Upper lobe of left lung (tissue), 6 donors: ENCODE measurements around the gene PDE6A. TPM values are rescaled to one million over a fixed set of nuclear protein-coding genes. Genes with fewer than 3 reads are reported as not detected.
"Not testable (repeated sequence)": the region's sequence is repeated elsewhere in the genome, so short reads cannot be mapped to it uniquely, and the experiment has no call there.

Source experiments
- ATAC-seq, 2 donors: fragments of 200-7000 bp; cut with Tn5 transposase; one replicate each; pipeline ENCODE4 v1.9.1; 2022; ENCODE audit warnings: mild to moderate bottlenecking in 2 of 2, moderate library complexity in 2 of 2; ENCODE audit not compliant: low FRiP score in 2 of 2
- DNase-seq, 2 donors: peaks; one replicate each; pipeline ENCODE4 v3.0.0-alpha.2; 2019 to 2020
- H3K27ac ChIP-seq, 4 donors: fragments of 200-600 bp; sonication (generic); one replicate each; pipeline ENCODE4 v1.5.1; 2016 to 2019
- H3K27me3 ChIP-seq, 4 donors: fragments of 200-600 bp; sonication (generic); one replicate each; pipeline ENCODE4 v1.5.1; 2017 to 2019
- H3K36me3 ChIP-seq, 4 donors: fragments of 200-600 bp; sonication (generic); one replicate each; pipeline ENCODE4 v1.5.1; 2016 to 2019
- H3K4me1 ChIP-seq, 4 donors: fragments of 200-600 bp; sonication (generic); one replicate each; pipeline ENCODE4 v1.5.1; 2018 to 2019
- H3K4me3 ChIP-seq, 4 donors: fragments of 200-600 bp; sonication (generic); one replicate each; pipeline ENCODE4 v1.5.1; 2017 to 2019; ENCODE audit warnings: mild to moderate bottlenecking in 2 of 4, moderate library complexity in 1 of 4
- H3K9me3 ChIP-seq, 4 donors: fragments of 200-600 bp; sonication (generic); one replicate each; pipeline ENCODE4 v1.5.1; 2018 to 2019
- EP300 ChIP-seq, 4 donors: sonication (generic); formaldehyde crosslinking; IDR thresholded peaks; one replicate each; pipeline ENCODE4 v1.5.1; 2017; ENCODE audit warnings: antibody characterized with exemption in 4 of 4, control low read depth in 2 of 4
- POLR2A ChIP-seq, 4 donors: fragments of 450-650 bp; IDR thresholded peaks; one replicate each; pipeline ENCODE4 v1.5.1; 2016 to 2017; ENCODE audit warnings: antibody characterized with exemption in 4 of 4, mild to moderate bottlenecking in 2 of 4
- POLR2AphosphoS5 ChIP-seq, 2 donors: sonication (generic); formaldehyde crosslinking; IDR thresholded peaks; one replicate each; pipeline ENCODE4 v1.5.1; 2017; ENCODE audit warnings: antibody characterized with exemption in 2 of 2
- WGBS, 2 donors: methylation state at CpG; one replicate each; pipeline ENCODE4 v1.1.5; 2017 to 2018; 5-methylcytosine and 5-hydroxymethylcytosine counted together
- total RNA-seq, 6 donors: library from RNA; depleted of rRNA in 4 of 6; stranded (reverse); fragments of >200 nt in 4 of 6; gene quantifications; one replicate each; pipeline versions ENCODE4 v1.1.0 to v1.2.1, GENCODE V29; 2016 to 2021
- TF ChIP-seq, protein P1 (sequence below), 6 experiments: fragments of 450-650 bp in 4 of 6; fragments of 200-600 bp in 2 of 6; sonication (generic) in 2 of 6; IDR thresholded peaks; one replicate each; pipeline ENCODE4 v1.5.1; 2016 to 2019; ENCODE audit warnings: antibody characterized with exemption in 6 of 6
- donor health status: DM: no; HTN: no; CAD: no; lungs with moderate emphysema.
- donor health status: DM: no; HTN: yes; CAD: no; lungs with severe emphysema.

Gene PDE6A
- total RNA-seq, 6 donors from 2014 or later = not detected

DNA sequence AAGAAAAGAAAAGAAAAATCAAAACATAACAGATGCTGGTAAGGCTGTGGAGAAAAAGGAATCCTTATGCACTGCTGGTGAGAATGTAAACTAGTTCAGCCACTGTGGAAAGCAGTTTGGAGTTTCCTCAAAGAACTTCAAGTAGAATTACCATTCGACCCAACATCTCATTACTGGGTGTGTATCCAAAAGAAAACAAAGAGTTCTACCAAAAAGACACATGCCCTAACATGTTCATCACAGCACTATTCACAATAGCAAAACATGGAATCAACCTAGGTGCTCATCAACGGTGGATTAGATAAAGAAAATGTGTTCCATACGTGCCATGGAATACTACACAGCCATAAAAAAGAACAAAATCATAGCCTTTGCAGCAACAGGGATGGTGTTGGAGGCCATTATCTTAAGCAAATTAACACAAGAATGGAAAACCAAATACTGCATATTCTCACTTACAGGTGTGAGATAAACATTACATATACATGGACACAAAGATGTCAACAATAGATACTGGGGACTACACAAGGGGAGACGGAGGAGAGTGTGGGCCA is 63.4 kb downstream of the PDE6A start:
- Histone ChIP-seq H3K4me3 (no peak overlapping the region), H3K27me3 (no peaks in the 10 kb centered on the region), H3K4me1 (peaks cover 0 to 5% (median 2%) of the 10 kb centered on the region in 4 donors), H3K36me3 (no peaks in the 10 kb centered on the region), H3K27ac (no peak overlapping the region), H3K9me3 (no peaks in the 10 kb centered on the region)
- DNase-seq (no peak), ATAC-seq (no peak)
- WGBS, 2 donors = 82 to 95% methylated on average over 4 of the region's 4 CpGs
- TF ChIP-seq POLR2A (IDR thresholded peaks at IDR 0.05) = no peak
- TF ChIP-seq, protein P1, sequence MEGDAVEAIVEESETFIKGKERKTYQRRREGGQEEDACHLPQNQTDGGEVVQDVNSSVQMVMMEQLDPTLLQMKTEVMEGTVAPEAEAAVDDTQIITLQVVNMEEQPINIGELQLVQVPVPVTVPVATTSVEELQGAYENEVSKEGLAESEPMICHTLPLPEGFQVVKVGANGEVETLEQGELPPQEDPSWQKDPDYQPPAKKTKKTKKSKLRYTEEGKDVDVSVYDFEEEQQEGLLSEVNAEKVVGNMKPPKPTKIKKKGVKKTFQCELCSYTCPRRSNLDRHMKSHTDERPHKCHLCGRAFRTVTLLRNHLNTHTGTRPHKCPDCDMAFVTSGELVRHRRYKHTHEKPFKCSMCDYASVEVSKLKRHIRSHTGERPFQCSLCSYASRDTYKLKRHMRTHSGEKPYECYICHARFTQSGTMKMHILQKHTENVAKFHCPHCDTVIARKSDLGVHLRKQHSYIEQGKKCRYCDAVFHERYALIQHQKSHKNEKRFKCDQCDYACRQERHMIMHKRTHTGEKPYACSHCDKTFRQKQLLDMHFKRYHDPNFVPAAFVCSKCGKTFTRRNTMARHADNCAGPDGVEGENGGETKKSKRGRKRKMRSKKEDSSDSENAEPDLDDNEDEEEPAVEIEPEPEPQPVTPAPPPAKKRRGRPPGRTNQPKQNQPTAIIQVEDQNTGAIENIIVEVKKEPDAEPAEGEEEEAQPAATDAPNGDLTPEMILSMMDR (IDR thresholded peaks at IDR 0.05) = no peak
- TF ChIP-seq POLR2AphosphoS5 (IDR thresholded peaks at IDR 0.05) = no peak
- TF ChIP-seq EP300 (IDR thresholded peaks at IDR 0.05) = no peak

DNA sequence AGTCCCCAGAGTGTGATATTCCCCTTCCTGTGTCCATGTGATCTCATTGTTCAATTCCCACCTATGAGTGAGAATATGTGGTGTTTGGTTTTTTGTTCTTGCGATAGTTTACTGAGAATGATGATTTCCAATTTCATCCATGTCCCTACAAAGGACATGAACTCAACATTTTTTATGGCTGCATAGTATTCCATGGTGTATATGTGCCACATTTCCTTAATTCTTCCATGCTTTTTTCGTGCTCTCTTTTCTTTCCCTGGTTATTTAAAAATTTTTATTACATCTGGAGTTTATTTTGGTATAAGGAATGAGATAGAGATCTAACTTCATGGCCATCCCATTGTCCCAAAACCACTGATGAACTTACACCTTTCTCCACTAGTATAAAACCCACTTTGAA is 65.0 kb downstream of the PDE6A start:
- ATAC-seq, H3K36me3 ChIP-seq, H3K4me3 ChIP-seq, H3K4me1 ChIP-seq, H3K9me3 ChIP-seq, H3K27ac ChIP-seq, DNase-seq, H3K27me3 ChIP-seq: not testable (repeated sequence)
- WGBS, 2 donors = 89 to 93% methylated on average over 1 to 2 of the region's 2 CpGs

DNA sequence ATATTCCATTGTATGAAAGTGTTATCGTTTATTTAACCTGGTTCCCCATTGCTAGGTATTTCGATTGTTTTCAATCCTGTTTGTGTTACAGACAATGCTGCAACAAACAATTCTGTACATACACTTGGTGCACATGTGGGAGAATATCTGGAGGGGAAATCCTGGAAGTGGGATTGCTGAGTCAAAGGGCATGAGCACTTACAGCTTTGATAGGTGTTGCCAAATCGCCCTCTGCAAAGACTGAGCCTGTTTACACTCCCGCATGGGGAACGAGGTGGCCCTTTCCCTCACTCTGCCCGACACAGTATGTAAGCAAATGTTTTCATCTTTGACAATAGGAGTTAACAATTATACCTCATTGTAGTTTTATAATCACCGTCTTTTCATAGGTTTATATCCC is 66.2 kb downstream of the PDE6A start:
- Histone ChIP-seq H3K36me3 (no peaks in the 10 kb centered on the region), H3K27me3 (no peaks in the 10 kb centered on the region), H3K4me3 (no peak overlapping the region), H3K27ac (peak overlapping the region in 1 of 4 donors; percentile 36), H3K4me1 (peaks cover 0 to 5% (median 3%) of the 10 kb centered on the region in 4 donors), H3K9me3 (no peaks in the 10 kb centered on the region)
- TF ChIP-seq EP300 (IDR thresholded peaks at IDR 0.05) (peak in 2 of 4 donors; percentile 4 to 47), POLR2AphosphoS5 (IDR thresholded peaks at IDR 0.05) (peak; percentile 49 to 63), POLR2A (IDR thresholded peaks at IDR 0.05) (no peak)
- peak in 1 of 2 donors; percentile 59 for ATAC-seq
- WGBS, 2 donors = 26 to 38% methylated on average over 7 of the region's 7 CpGs
- DNase-seq = peak in 1 of 2 donors; percentile 51

DNA sequence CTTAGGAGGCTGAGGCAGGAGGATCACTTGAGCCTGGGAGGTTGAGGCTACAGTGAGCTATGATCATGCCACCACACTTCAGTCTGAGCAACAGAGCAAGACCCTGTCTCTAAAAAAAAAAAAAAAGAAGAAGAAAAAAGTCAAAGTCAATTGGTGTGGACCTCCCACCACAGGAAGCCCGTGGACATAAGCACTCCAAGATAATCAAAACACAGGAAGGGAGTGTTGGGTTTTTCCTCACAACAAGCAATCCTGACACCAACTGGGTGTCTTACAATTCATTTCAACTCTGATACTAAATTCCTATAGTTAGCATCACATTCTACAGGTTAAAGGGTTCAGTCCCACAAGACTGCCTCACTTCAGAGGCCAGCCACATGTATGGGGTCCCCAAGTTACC is 70.7 kb downstream of the PDE6A start:
- TF ChIP-seq EP300 (IDR thresholded peaks at IDR 0.05) (peak in 1 of 4 donors; percentile 29), POLR2AphosphoS5 (IDR thresholded peaks at IDR 0.05) (peak in 1 of 2 donors; percentile 19), POLR2A (IDR thresholded peaks at IDR 0.05) (no peak)
- TF ChIP-seq, protein P1 (IDR thresholded peaks at IDR 0.05) = no peak
- Histone ChIP-seq H3K36me3 (no peaks in the 10 kb centered on the region), H3K9me3 (no peaks in the 10 kb centered on the region), H3K27me3 (no peaks in the 10 kb centered on the region), H3K27ac (peak overlapping the region; percentile 40 to 78 (median 55)), H3K4me1 (peaks cover 6 to 26% (median 21%) of the 10 kb centered on the region in 4 donors), H3K4me3 (no peak overlapping the region)
- ATAC-seq (no peak), DNase-seq (no peak)
- 13 to 14% methylated on average over 1 of the region's 1 CpG for WGBS, 2 donors

DNA sequence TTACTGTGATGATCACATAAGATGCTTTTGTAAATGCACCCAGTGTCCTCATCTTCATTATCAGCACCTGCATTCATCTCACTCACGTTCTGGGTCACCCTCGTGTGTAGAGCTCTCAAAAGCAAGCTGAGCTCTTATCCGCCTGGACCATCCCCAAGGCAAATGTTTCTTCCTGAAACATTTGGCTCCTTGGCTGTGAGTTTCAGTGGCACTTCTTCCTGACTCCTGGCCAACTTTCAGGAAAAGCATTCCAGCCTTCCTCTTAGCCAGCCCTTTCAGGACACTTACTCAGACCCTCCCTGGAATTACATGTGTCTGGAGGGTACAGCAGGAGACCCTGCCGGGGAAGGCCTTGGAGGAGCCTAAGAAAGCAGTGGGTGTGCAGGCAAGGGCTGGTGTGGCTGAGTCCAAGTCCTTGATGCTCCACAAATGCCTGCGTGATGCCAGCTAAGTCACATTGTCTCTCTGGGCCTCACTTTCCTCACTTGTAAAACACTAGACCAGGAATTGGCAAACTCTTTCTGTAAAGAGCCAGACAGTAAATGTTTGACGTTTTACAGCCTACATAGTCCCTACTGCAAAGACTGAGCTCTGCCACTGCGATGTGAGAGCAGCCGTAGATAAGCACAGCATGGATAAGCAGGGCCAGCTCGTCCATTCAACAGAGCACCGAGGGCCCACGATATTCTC is 72.1 kb downstream of the PDE6A start:
- no peak for DNase-seq
- Histone ChIP-seq H3K27me3 (no peaks in the 10 kb centered on the region), H3K36me3 (no peaks in the 10 kb centered on the region), H3K4me3 (no peak overlapping the region), H3K4me1 (peaks cover 6 to 23% (median 18%) of the 10 kb centered on the region in 4 donors), H3K9me3 (no peaks in the 10 kb centered on the region), H3K27ac (peak overlapping the region; percentile 36 to 78 (median 64))
- TF ChIP-seq POLR2AphosphoS5 (IDR thresholded peaks at IDR 0.05) (peak in 1 of 2 donors; percentile 8), EP300 (IDR thresholded peaks at IDR 0.05) (no peak)
- ATAC-seq = peak in 1 of 2 donors; percentile 16
- WGBS, 2 donors = 42 to 55% methylated on average over 11 of the region's 11 CpGs

DNA sequence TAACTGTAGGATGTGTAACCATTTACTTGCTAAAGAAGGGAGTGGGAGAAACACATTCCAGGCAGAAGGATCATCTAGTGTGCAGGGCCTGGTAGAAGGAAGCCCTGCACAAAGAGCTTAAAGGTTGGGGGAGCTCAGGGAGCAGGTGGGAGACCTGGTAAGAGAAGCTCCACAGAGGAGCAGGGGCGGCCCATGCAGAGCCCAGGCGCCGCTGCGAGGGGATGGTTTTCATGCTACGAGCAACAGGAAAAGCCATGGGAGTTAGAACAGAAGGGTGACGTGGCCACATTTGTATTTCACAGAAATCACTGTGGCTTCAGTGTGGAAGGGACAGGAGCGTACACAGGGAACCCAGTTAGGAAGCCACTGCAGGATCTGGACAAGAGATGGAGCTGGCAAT is 73.1 kb downstream of the PDE6A start:
- peaks cover 6 to 23% (median 17%) of the 10 kb centered on the region in 4 donors for H3K4me1 ChIP-seq
- DNase-seq = peak in 1 of 2 donors; percentile 50
- peak overlapping the region in 2 of 4 donors; percentile 43 to 78 for H3K27ac ChIP-seq
- 80 to 86% methylated on average over 7 of the region's 7 CpGs for WGBS, 2 donors
- no peak for TF ChIP-seq EP300 (IDR thresholded peaks at IDR 0.05)
- TF ChIP-seq, protein P1 (IDR thresholded peaks at IDR 0.05) = no peak
- H3K36me3 ChIP-seq = no peaks in the 10 kb centered on the region
- no peak overlapping the region for H3K4me3 ChIP-seq
- no peaks in the 10 kb centered on the region for H3K9me3 ChIP-seq
- no peak for ATAC-seq
- no peaks in the 10 kb centered on the region for H3K27me3 ChIP-seq
